Stomach (tissue), 4 donors: ENCODE measurements around the gene KIAA2012.

Experiments
- EP300 ChIP-seq: sonication (generic); formaldehyde crosslinking; IDR thresholded peaks from one replicate; pipeline ENCODE4 v1.6.1; 2017; ENCODE audit warnings: antibody characterized with exemption
- TF ChIP-seq, protein P1 (sequence below), 7 experiments: fragments of 450-650 bp in 4 of 7; fragments of 200-600 bp in 3 of 7; sonication (generic) in 3 of 7; IDR thresholded peaks; one replicate each; pipeline ENCODE4 v1.5.1; 2016 to 2019; ENCODE audit warnings: antibody characterized with exemption in 7 of 7, control low read depth in 2 of 7, mild to moderate bottlenecking in 1 of 7

DNA sequence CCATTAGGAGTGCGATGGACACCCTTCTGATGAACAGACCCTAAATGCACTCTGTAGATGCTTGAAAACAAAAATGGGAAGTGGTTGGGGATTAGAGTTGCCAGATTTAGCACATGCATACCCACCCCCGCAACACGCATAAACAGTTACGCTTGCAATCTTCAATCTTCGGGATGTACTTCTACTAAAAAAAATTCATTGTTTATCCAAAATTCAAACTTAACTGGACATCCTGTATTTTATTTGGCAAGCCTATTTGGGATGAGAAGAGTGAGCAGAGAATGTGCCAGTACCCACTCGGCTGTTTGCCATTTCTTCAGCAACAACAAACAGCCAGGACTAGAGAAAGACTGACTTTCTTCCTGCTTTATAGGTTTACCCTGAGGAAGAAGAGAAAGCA is 18.4 kb downstream of the KIAA2012 start:
- TF ChIP-seq, protein P1, sequence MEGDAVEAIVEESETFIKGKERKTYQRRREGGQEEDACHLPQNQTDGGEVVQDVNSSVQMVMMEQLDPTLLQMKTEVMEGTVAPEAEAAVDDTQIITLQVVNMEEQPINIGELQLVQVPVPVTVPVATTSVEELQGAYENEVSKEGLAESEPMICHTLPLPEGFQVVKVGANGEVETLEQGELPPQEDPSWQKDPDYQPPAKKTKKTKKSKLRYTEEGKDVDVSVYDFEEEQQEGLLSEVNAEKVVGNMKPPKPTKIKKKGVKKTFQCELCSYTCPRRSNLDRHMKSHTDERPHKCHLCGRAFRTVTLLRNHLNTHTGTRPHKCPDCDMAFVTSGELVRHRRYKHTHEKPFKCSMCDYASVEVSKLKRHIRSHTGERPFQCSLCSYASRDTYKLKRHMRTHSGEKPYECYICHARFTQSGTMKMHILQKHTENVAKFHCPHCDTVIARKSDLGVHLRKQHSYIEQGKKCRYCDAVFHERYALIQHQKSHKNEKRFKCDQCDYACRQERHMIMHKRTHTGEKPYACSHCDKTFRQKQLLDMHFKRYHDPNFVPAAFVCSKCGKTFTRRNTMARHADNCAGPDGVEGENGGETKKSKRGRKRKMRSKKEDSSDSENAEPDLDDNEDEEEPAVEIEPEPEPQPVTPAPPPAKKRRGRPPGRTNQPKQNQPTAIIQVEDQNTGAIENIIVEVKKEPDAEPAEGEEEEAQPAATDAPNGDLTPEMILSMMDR (IDR thresholded peaks at IDR 0.05), result no peak
- TF ChIP-seq EP300, result no peak
